SU-DHL-6 (cell line): ENCODE results near the gene RALB.

Source experiments
- H2AFZ ChIP-seq: fragments of 200-600 bp; sonication (generic); 2 replicates; pipeline ENCODE4 v1.6.1; 2014; ENCODE audit warnings: low read depth, mild to moderate bottlenecking, moderate library complexity, mixed read lengths, antibody characterized with exemption, low read length; ENCODE audit not compliant: severe bottlenecking
- H3F3A ChIP-seq: fragments of 200-600 bp; shearing (Covaris generic); 2 replicates; pipeline ENCODE4 v1.6.0; 2016; ENCODE audit warnings: antibody characterized with exemption, mild to moderate bottlenecking; ENCODE audit not compliant: insufficient read depth
- H3K27ac ChIP-seq: fragments of 200-600 bp; sonication (generic); 2 replicates; pipeline ENCODE4 v1.5.1; 2016; ENCODE audit warnings: low read depth, mild to moderate bottlenecking, low read length, moderate library complexity, mixed read lengths
- H3K27me3 ChIP-seq: fragments of 200-600 bp; sonication (generic), shearing (Covaris generic); 2 replicates; pipeline ENCODE4 v1.6.0; 2014; ENCODE audit warnings: mild to moderate bottlenecking, low read length
- H3K36me3 ChIP-seq: fragments of 200-600 bp; sonication (generic); 2 replicates; pipeline ENCODE4 v1.6.1; 2014; ENCODE audit warnings: mild to moderate bottlenecking, low read length, mixed read lengths
- H3K4me2 ChIP-seq: fragments of 300-600, 200-600 bp; shearing (Covaris generic), sonication (generic); 2 replicates; pipeline ENCODE4 v1.6.0; 2014; ENCODE audit warnings: low read length, low read depth, mild to moderate bottlenecking; ENCODE audit not compliant: poor library complexity, severe bottlenecking
- H3K4me3 ChIP-seq: fragments of 200-600 bp; sonication (generic); 2 replicates; pipeline ENCODE4 v1.5.1; 2014; ENCODE audit warnings: antibody characterized with exemption, low read length, mild to moderate bottlenecking, mixed read lengths; ENCODE audit not compliant: insufficient read depth, poor library complexity, severe bottlenecking
- H3K79me2 ChIP-seq: fragments of 200-600 bp; sonication (generic); 2 replicates; pipeline ENCODE4 v1.6.1; 2014; ENCODE audit warnings: mild to moderate bottlenecking, low read length, moderate library complexity; ENCODE audit not compliant: insufficient read depth
- H3K9ac ChIP-seq: fragments of 200-600 bp; sonication (generic); 2 replicates; pipeline ENCODE4 v1.7.0; 2014; ENCODE audit warnings: mild to moderate bottlenecking, low read length
- H3K9me2 ChIP-seq: fragments of 200-600 bp; sonication (generic); replicated peaks from 2 replicates; pipeline ENCODE4 v1.6.1; 2014; ENCODE audit warnings: low read length; ENCODE audit not compliant: insufficient read depth
- H3K9me3 ChIP-seq: fragments of 200-600 bp; sonication (generic); 2 replicates; pipeline ENCODE4 v1.6.1; 2014; ENCODE audit warnings: low read length, mixed read lengths; ENCODE audit not compliant: insufficient read depth
- H4K20me1 ChIP-seq: fragments of 200-600 bp; sonication (generic); 2 replicates; pipeline ENCODE4 v1.6.1; 2014; ENCODE audit warnings: low read depth, mild to moderate bottlenecking, antibody characterized with exemption, low read length, moderate library complexity, mixed read lengths
- CTCF ChIP-seq: fragments of 200-600 bp; sonication (generic); IDR thresholded peaks from one replicate; pipeline ENCODE4 v1.5.1; 2017; ENCODE audit warnings: antibody characterized with exemption, mild to moderate bottlenecking, low read length, moderate library complexity; ENCODE audit not compliant: insufficient read depth, poor library complexity, severe bottlenecking
- EZH2phosphoT487 ChIP-seq: fragments of 200-600 bp; sonication (generic), shearing (Covaris generic); conservative IDR thresholded peaks from 2 replicates; pipeline ENCODE4 v1.6.1; 2018; ENCODE audit warnings: mild to moderate bottlenecking, antibody characterized with exemption, low read length, moderate library complexity, mixed read lengths

RALB gene

DNA sequence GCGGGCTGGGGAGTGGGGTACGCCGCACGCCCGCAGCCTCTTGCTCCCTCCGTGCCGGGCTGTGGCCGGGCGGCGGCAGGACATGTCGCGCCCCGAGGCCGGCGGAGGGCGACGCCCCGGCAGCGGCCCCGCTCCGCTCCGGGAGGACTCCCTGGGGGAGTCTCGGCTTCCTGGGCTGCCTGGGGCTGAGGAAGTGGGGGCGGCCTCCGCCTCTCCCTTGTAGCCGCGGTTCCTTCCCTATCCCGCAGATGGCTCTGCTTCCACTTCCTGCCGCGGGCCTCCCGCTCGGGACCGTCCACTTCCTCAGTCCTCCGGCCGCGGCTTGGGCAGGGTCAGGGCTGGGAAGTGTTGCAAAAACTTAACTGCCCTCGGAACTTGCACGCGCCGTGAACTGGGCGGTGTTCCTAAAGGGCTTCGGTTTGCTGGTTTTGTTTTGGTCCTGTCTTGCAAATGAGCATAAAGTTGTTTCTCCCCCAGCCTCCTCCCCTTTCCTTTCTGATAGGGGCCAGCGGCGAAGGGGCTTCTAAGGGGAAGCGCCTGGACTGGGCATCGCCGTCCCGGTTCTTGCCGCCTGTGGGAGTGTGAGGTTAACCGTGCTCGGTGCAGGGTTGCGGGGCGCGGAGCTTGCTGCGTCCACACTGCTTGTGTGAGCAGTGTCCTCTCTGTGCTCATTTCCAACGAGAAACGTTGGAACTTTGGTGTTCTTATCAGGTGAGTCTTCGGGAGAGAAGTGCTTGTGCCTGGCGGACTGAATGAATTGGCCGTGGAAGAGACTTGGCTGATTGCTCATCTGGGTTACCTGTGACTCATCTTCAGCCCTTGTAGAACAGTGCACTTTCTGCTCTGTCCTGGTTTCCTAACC, 600 bp downstream of the RALB start:
- Histone ChIP-seq H2AFZ (peak overlapping the region; percentile 21), H4K20me1 (no peaks in the 10 kb centered on the region)

DNA sequence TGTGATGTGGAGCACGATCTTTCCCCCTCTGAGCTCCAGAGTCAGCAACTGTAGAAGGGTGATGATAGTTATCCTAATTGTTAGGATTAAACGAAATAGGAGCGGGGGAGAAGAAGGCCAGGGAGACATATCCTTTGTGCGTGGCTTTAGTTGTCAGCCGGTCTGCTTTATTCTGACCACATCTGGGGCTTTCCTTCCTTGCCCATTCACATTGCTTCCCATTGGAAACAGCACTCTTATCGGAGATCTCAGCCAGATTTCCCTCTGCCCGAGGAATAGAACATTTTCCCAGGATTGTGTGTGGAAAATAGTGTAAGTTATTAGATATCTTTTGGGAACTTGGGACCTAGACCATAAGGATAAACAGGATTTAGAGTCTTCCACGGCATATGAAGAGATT, 1.5 kb downstream of the RALB start:
- H3K4me3 ChIP-seq = no peak overlapping the region
- no peaks in the 10 kb centered on the region for H3K79me2 ChIP-seq
- no peak overlapping the region for H3K9ac ChIP-seq

More for the DNA sequence above, 600 bp downstream of the RALB start:
- peak overlapping the region; percentile 51 for H3K9ac ChIP-seq
- no peaks in the 10 kb centered on the region for H3K79me2 ChIP-seq
- no peak for TF ChIP-seq EZH2phosphoT487
- no peak for TF ChIP-seq CTCF
- H3K27me3 ChIP-seq = no peaks in the 10 kb centered on the region
- H3K4me2 ChIP-seq = peak overlapping the region; percentile 77
- no peaks in the 10 kb centered on the region for H3K36me3 ChIP-seq
- H3K27ac ChIP-seq = no peak overlapping the region
- no peaks in the 10 kb centered on the region for H3F3A ChIP-seq
- H3K9me3 ChIP-seq = no peaks in the 10 kb centered on the region
- H3K4me3 ChIP-seq = peak overlapping the region; percentile 63
- no peaks in the 10 kb centered on the region for H3K9me2 ChIP-seq

GRCh38 chr2:120255071-120255470, 2.4 kb downstream of the RALB start:
- H3K27ac ChIP-seq = no peak overlapping the region
- H2AFZ ChIP-seq = no peak overlapping the region
- no peaks in the 10 kb centered on the region for H4K20me1 ChIP-seq
- H3K36me3 ChIP-seq = no peaks in the 10 kb centered on the region
- no peak overlapping the region for H3K4me2 ChIP-seq
- no peaks in the 10 kb centered on the region for H3F3A ChIP-seq
- no peak overlapping the region for H3K4me3 ChIP-seq
- H3K9me3 ChIP-seq = no peaks in the 10 kb centered on the region
- H3K9ac ChIP-seq = no peak overlapping the region
- no peaks in the 10 kb centered on the region for H3K9me2 ChIP-seq
- H3K79me2 ChIP-seq = no peaks in the 10 kb centered on the region
- TF ChIP-seq EZH2phosphoT487 (no peak), CTCF (no peak)
- no peaks in the 10 kb centered on the region for H3K27me3 ChIP-seq

More for the DNA sequence above, 1.5 kb downstream of the RALB start:
- no peak overlapping the region for H3K4me2 ChIP-seq
- no peak overlapping the region for H2AFZ ChIP-seq
- H3F3A ChIP-seq = no peaks in the 10 kb centered on the region
- no peaks in the 10 kb centered on the region for H3K36me3 ChIP-seq
- H3K9me2 ChIP-seq = no peaks in the 10 kb centered on the region
- H3K27me3 ChIP-seq = no peaks in the 10 kb centered on the region
- TF ChIP-seq EZH2phosphoT487 (no peak), CTCF (no peak)
- H4K20me1 ChIP-seq = no peaks in the 10 kb centered on the region
- no peaks in the 10 kb centered on the region for H3K9me3 ChIP-seq
- no peak overlapping the region for H3K27ac ChIP-seq
